Frontal cortex (tissue), 4 donors: ENCODE results near the gene NRP1. TPM values are rescaled to one million over a fixed set of nuclear protein-coding genes. Genes with fewer than 3 reads are reported as not detected.

Experiments used
- DNase-seq, 2 donors: peaks; one replicate each; pipeline ENCODE4 v3.0.0; 2012; ENCODE audit warnings: low spot score in 2 of 2
- FAIRE-seq: peaks from 2 replicates; lab custom pipeline; 2012; peaks lifted over from hg19 to GRCh38; lab: Jason Lieb, UNC
- total RNA-seq: library from RNA; depleted of rRNA; stranded (reverse); fragments of >200 nt; gene quantifications from one replicate; pipeline ENCODE4 v1.2.3, GENCODE V29; 2014
- donor health status: control.
- donor health status: control.
- donor health status: control.

The NRP1 gene
- total RNA-seq, 1 donor from 2014 or later = 49.3 TPM

- FAIRE-seq = no peak
- no peak for DNase-seq
These were observed 134.7 kb downstream of the NRP1 start for GRCh38 chr10:33199731-33200232.

- no peak for DNase-seq
- FAIRE-seq = no peak
These were observed 135.9 kb downstream of the NRP1 start for GRCh38 chr10:33198610-33199009.

- DNase-seq (no peak), FAIRE-seq (no peak)
These were observed 137.6 kb downstream of the NRP1 start for GRCh38 chr10:33196710-33197491.

- DNase-seq (no peak), FAIRE-seq (no peak)
These were observed 138.1 kb downstream of the NRP1 start for GRCh38 chr10:33196377-33196706.

GRCh38 chr10:33195608-33196376, 138.7 kb downstream of the NRP1 start:
- FAIRE-seq = no peak
- no peak for DNase-seq

- FAIRE-seq (no peak), DNase-seq (no peak)
These were observed 140.6 kb downstream of the NRP1 start for GRCh38 chr10:33193701-33194521.

GRCh38 chr10:33193057-33193700, 141.3 kb downstream of the NRP1 start:
- DNase-seq (peak; percentile 16 to 62), FAIRE-seq (no peak)

GRCh38 chr10:33192190-33192589, 142.3 kb downstream of the NRP1 start:
- FAIRE-seq = no peak

GRCh38 chr10:33190406-33190805, 144.1 kb downstream of the NRP1 start:
- no peak for FAIRE-seq
- DNase-seq = no peak

More at GRCh38 chr10:33192190-33192589, 142.3 kb downstream of the NRP1 start:
- DNase-seq = no peak

GRCh38 chr10:33189808-33190207, 144.7 kb downstream of the NRP1 start:
- DNase-seq = no peak
- no peak for FAIRE-seq

- DNase-seq = no peak
- FAIRE-seq = no peak
These were observed 145.1 kb downstream of the NRP1 start for GRCh38 chr10:33189363-33189762.

- DNase-seq = no peak
- no peak for FAIRE-seq
These were observed 147.0 kb downstream of the NRP1 start for GRCh38 chr10:33187427-33187999.

GRCh38 chr10:33186150-33186549, 148.3 kb downstream of the NRP1 start:
- no peak for FAIRE-seq
- DNase-seq = no peak

GRCh38 chr10:33183655-33184054, 150.8 kb downstream of the NRP1 start:
- FAIRE-seq (no peak), DNase-seq (no peak)

GRCh38 chr10:33180921-33181320, 153.5 kb downstream of the NRP1 start:
- FAIRE-seq (no peak), DNase-seq (no peak)

GRCh38 chr10:33180390-33180789, 154.1 kb downstream of the NRP1 start:
- FAIRE-seq = no peak

GRCh38 chr10:33179067-33179466, 155.4 kb downstream of the NRP1 start:
- DNase-seq (no peak), FAIRE-seq (no peak)

More at GRCh38 chr10:33180390-33180789, 154.1 kb downstream of the NRP1 start:
- DNase-seq = peak in 1 of 2 donors; percentile 18

- no peak for FAIRE-seq
- no peak for DNase-seq
These were observed 156.3 kb downstream of the NRP1 start for GRCh38 chr10:33178026-33178755.

GRCh38 chr10:33176688-33177087, 157.8 kb downstream of the NRP1 start:
- DNase-seq (no peak), FAIRE-seq (no peak)
